ENCODE data around the gene CLEC3A.
A peak's percentile ranks its signal among the peaks of the same experiment; 100 is the strongest.
"Not testable (repeated sequence)": the region's sequence is repeated elsewhere in the genome, so short reads cannot be mapped to it uniquely, and the experiment has no call there.

The CLEC3A gene, protein sequence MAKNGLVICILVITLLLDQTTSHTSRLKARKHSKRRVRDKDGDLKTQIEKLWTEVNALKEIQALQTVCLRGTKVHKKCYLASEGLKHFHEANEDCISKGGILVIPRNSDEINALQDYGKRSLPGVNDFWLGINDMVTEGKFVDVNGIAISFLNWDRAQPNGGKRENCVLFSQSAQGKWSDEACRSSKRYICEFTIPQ

GRCh38 chr16:78022347-78023060 is at the start of gene CLEC3A:
CLEC3A (plus strand) TSS chr16:78022548; CDS start chr16:78022627, 79 bp downstream.
- no peak for DNase-seq

DNA sequence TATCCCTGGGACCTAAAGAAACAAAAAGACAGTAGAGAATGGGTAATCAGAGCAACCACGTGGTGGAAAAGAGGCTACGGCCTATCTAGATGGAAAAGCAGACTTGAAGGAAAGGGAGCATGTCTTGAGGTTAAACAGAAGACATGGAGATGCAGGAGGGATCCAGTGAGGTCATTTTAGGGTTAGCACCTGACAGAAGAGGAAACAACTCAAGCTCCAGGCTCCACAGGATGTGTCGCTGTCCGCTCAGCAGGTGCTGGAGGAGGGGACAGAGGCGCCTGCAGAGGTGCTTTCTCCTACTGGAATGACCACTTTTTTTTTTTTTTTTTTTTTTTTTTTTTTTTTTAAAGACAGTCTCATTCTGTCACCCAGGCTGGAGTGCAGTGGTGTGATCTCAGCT is 47.5 kb upstream of the CLEC3A start:
- DNase-seq = no peak

DNA sequence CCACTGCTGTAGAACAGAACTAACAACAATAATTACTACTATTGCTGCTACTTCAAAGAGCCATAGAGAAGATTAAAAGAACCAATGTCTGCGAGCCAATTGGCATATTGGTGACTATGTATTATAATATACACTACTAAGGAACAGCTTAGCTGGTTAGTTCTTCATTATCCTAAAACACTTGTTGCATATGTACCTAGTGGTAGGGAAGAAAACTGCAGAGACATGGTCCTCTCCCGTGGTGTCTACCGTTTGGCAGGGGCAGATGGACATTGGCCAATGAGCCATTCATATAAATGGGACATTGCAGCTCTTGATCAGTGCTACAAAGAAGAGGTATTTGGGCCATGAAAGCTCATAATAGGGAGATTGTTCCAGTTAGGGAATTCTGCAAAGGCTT is 46.4 kb upstream of the CLEC3A start:
- DNase-seq = no peak

DNA sequence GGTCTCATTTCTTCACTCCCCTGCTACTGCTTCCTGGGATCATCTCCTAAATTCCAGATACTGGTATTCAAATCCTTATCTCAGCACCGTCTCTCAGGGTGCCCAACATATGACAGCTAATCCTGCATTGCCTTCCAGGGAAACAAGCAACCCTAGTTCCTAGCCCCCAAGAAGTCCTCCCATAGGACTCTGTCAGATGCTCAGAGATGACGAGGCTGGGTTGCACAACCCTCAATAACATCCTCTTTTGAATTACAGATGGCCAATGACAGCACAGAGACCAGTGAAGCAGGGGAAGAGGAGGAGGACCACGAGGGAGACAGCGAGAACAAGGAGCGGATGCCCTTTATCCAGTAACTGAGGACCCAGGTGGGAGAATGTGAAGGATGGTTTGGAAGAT is 45.0 kb upstream of the CLEC3A start:
- no peak for DNase-seq

DNA sequence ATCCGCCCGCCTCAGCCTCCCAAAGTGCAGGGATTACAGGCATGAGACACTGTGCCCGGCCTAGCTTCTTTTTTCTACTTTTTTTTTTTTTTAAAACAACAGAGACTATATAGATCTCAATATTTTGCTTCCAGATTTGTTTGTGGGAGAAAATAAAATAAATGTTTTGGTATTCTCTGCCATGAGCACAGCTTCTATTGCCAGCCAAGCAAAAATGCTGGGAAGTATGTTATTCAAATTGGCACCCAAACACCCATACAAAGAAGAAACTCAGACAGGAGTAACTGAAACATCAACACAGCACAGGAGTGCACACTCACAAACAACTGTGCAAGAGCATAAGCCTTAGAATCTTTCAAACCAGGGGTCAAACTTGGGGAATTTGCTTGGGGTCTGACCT is 37.2 kb upstream of the CLEC3A start:
- DNase-seq = no peak

DNA sequence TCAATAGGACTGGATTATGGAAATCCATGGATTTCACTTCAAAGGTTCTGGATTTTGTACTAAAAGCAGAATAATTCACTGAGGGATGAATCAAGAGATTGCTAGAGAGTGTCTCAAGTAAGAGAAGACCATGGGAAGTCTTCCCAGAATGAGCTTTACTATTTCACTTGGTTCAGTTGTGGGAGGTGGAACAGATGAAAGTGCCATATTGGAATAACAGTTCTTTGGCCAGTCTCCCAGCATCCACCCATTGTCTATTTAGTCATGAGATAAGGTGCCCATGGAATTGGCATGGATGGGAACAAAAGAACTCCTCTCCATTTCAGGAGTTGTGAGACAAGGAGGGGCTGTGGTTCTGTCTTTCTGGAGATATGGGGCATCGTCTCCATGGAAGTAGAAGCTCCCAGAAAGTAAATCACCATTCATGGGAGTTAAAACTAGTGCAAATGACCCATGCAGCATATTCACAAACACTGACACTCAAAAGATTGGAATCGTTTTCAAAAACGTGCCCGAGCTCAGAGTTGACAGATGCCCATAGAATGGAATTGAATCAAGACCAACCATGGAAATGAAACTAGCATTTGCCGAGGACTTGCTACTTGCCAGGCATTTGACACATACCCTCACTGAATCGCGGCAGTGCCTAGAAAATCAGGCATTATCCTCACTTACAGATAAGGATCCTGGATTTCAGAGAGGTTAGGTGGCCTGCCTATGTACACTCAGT is 36.2 kb upstream of the CLEC3A start:
- no peak for DNase-seq

- no peak for DNase-seq
These were observed 34.5 kb upstream of the CLEC3A start for GRCh38 chr16:77987810-77988209.

DNA sequence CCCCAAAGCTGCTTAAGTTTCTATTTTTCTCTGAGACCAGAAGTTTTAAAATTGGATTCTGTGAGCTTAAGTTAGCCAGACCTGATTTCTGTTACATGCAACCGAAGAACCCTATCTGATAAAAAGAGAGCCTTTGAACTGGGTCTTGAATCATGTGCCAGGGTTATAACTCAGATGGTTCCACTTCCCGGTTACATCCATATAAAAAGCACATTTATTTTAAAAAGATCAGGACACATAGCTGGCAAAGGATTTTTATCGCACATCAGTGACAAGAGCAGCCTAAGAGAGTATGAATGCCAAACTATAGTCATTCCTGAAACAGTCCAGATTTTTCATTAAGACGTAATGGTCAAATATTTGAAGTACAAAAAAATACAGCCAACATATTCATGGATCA is 32.5 kb upstream of the CLEC3A start:
- DNase-seq = no peak

- no peak for DNase-seq
These were observed 30.6 kb upstream of the CLEC3A start for GRCh38 chr16:77991701-77992100.

DNA sequence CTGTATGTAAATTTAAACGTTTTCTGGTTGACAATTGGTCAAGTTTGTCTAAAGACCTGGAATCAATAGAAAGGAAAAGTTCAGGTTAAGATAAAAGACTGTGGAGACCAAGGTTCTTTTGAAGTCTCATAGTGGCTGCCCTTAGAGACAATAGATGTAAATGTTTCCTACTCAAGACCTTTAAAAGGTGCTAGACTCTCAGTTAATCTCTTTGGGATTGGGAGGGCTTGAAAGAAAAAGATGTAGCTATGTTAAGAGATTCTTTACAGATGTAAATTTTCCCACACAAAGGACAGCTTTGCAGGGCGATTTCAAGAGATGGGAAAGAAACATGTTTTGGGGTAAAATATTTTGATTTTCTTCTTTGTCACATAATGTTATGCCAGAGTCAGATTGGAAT is 30.0 kb upstream of the CLEC3A start:
- not testable (repeated sequence) for DNase-seq

- no peak for DNase-seq
These were observed 29.0 kb upstream of the CLEC3A start for GRCh38 chr16:77993111-77993985.

- no peak for DNase-seq
These were observed 26.4 kb upstream of the CLEC3A start for GRCh38 chr16:77995843-77996455.

DNA sequence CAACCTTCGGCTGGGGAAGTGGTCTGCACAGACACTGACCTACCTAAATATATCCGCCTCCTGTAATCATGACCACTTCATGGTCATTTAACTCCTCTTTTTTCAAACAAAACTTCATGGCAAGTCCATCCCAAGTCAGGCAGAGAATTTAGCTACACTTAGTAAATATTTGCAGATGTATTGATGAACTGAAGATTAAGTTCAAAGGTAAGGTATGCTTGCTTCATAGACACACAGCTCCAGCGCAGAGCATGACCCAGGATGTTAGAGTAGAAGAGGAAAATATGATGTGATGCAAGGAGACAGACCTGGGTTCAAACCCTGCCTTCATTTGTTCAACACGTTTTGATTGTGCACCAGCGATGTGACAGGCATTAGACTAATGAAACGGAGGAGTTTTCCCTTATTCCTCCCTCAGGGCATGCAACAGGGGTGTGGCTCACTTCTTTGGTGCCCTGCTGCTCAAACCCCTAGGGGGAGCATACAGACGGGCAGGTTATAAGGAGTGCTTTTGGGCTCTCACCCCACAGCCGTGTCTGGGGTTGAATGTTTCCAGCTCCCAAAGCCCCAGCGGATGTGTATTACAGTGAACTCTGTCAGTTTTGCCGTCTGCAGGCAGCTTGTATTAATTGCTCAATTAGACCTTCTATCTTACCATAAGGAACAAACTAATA is 23.9 kb upstream of the CLEC3A start:
- DNase-seq = no peak

- DNase-seq = no peak
These were observed 20.8 kb upstream of the CLEC3A start for GRCh38 chr16:78001451-78002025.

- peak; percentile 16 for DNase-seq
These were observed 19.3 kb upstream of the CLEC3A start for GRCh38 chr16:78002915-78003538.

DNA sequence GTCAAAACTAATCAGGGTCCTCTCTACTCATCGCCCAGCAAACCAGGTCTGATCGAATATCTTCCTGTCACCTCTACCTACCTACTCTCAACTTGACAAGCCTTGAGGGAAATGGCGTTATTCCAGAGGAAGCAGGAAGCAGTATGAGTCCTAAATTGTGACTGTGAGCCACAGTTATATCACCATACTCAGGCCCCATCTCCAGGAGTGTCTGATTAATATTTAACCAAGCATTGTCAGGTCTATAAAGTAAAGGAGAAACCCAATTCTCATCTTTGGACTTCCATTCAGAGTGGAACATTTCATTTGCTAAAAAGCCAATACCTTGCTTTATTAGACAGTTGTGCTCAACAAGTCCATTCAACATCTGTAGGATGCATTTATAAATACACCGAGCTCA is 17.8 kb upstream of the CLEC3A start:
- DNase-seq = no peak

- no peak for DNase-seq
These were observed 16.5 kb upstream of the CLEC3A start for GRCh38 chr16:78005881-78006280.

GRCh38 chr16:78007121-78007520 is 15.2 kb upstream of the CLEC3A start:
- DNase-seq = no peak

DNA sequence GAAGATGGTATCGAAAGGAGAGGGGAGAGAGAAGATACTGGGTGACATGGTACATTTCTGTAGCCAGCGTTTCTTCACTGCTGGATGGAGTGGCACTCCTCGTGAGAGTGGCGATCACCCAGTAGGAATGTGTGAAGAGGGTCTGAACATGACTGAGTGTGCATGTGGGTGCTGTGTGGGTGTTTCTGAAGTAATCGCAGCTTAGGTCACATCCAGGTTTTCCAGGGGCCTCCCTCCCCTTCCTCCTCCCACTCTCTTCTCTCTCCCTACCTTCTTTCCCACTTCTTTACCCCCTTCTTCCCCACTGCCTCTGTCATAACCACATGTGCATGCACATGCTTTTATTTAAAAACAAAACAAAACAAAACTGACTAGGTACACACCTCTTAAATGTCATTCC is 1.8 kb downstream of the CLEC3A start:
- DNase-seq = no peak

GRCh38 chr16:78025631-78026030 is 3.3 kb downstream of the CLEC3A start:
- DNase-seq = no peak

DNA sequence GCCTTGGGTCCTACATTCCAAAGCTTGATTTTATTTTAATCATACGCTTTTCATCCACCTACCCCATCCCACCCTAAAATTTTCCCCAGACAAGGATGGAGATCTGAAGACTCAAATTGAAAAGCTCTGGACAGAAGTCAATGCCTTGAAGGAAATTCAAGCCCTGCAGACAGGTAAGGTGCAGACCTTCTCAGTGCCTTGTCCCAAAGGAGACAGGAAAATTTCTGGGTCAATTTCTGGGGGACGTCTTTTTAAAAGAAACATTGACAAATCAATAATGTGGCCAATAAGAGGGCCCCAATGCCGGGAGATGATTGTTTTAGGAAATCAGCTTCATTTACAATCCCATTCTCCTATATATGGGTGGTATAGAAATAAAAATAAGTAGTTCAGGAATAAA is 5.7 kb downstream of the CLEC3A start:
- DNase-seq = no peak

Data from GF-D8 (cell line).